Germinal center (tissue), 1 donor: Measurements from ENCODE around the gene GABBR2.
A peak's percentile ranks its signal among the peaks of the same experiment; 100 is the strongest.

ENCODE experiments used
- DNase-seq: peaks from one replicate; pipeline ENCODE4 v3.0.0; 2012; ENCODE audit warnings: mixed read lengths, low spot score

GABBR2 gene

GRCh38 chr9:98318041-98318790, 390.5 kb downstream of the GABBR2 start:
- no peak for DNase-seq

GRCh38 chr9:98317134-98317857, 391.4 kb downstream of the GABBR2 start:
- DNase-seq: no peak

- no peak for DNase-seq
Observed at GRCh38 chr9:98316445-98317133, 392.1 kb downstream of the GABBR2 start.

- peak; percentile 93 for DNase-seq
Observed at GRCh38 chr9:98315551-98316060, 393.1 kb downstream of the GABBR2 start.

DNA sequence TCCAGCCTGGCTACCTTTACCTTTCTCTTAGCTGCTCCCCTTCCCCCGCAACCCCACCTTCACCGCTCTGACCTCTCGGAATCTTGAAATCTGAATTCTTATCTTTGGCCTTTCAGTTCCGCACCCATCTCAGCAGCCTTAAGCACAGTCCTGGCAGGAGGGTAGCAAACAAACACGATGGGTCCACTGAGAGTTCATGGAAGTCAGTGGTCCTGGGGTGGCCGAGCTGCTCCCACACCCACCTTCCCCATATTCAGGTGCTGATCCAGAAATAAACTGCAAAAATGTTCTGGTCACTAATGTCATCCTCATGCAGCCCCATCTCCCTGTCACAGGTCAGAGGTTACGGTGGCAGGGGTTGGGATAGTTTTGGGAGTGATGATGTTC, 393.7 kb downstream of the GABBR2 start:
- no peak for DNase-seq

DNA sequence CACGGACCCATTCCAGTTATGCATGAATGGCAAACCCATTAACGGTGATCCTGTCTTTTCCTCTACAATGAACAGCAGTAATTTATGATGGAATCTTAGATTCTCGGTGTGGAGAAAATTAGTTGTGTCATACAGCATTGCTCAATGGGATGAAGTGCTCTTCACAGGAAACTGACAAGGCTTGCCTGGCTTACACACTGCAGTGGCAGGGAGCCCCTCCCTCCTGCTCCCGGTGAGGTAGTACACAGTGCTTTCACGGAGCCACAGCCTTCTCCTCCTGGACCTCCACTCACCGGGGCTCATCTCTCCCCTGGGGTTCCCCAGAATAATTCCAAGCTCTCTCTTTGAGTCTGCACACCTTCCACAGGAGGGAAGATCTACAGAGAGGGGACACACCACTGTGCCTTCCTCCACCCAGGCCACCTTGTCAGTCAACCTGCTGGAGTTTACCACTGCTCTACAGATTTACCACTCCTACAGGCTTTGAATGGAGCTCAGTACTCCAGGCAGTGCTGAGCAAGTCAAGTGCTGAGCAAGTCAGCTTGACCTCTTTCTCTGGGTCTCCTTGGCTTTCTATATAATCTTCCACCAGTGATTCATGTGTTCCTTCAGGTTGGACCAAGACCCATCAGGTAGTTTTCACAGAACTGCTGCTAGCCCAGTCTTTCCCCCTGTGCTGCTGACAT, 394.2 kb downstream of the GABBR2 start:
- no peak for DNase-seq

DNA sequence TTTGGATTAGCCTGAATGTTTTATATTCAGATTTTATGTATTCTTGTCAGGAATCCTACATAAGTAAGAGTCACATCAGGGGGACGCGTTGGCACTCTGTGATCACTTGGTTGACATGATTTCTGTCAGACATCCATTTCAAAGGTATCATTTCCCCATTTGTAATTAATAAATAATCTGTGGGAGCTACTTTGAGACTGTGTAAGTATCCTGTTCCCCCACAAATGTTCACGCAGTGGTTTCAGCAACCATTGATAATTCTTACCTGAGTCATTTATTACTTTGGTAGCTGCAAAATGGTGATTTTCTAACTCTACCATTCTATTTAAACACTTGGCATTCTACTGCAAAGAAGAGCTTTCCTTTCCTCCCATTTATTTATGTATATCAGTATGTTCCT, 396.4 kb downstream of the GABBR2 start:
- DNase-seq: no peak

DNA sequence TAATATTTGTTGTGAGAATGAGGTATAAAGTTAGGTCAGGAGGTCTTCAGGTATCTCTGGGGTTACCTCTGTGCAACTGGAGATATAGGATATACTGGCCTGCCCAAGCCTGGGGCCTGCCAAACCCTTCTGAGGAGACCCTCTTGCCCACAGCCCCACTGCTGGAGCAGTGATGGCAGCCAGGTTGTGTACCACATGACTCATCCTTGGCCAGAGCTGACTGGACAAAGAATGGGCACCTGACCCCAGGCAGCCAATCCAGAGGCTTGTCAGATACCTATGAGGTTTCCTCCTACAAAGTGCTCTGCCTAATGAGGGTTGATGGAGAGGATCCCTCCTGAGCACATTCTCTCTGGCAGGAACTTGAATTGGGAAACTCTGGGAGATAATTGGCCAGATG, 397.2 kb downstream of the GABBR2 start:
- no peak for DNase-seq

GRCh38 chr9:98310752-98311392, 397.9 kb downstream of the GABBR2 start:
- no peak for DNase-seq

DNA sequence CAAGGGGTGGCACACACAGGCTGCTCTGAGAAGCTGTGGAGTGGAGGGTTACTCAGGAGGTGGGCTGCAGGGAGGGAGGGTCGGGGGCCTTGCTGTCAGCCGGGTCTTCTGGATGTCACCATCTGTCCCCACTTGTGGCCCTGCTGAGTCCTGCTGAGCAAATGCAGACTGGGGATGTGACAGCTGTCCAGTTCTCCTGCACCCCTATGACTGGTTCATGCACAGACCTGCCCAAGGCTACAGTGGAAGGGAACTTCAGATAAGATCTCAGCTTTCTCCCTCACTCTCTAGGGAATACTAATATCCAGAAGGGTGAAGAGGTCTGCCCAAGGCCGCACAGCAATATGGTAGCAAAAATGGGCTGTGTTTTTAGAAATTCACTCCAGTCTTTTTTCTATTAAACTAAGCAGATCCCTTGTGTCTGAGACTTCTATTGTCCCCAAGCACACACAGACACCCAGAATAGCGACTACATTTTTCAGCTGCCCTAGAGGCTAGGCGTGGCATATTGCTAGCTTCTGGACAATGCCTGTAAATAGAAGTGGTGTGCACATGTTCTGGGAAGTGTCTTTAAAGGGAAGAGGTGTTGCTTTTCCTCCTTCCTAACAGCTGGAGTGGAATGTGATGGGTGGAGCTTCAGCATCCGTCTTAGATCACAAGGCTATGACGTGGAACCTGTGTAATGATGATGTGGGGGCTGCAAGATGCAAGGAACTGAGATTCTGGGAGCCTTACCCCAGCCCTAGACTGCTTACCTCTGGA, 402.2 kb downstream of the GABBR2 start:
- DNase-seq: no peak

DNA sequence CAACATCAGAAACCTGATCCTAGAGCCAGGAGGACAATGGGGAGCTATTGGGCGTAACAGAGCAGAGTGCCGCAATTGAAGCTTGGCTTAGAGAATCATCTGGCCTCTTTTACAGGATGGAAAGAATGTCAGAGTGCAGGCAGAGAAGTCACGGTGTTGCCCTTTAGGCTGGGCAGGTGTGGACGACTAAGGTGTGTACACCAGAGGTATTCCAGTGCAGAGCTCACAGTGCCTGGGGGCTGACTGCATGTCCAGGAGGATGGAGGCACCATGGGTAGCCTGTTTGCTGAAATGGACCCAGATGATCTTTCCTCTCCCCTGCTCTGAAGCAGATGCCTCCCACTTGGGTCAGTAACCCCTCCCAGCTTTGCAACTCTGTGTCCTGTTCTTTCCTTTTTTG, 404.4 kb downstream of the GABBR2 start:
- DNase-seq: no peak

DNA sequence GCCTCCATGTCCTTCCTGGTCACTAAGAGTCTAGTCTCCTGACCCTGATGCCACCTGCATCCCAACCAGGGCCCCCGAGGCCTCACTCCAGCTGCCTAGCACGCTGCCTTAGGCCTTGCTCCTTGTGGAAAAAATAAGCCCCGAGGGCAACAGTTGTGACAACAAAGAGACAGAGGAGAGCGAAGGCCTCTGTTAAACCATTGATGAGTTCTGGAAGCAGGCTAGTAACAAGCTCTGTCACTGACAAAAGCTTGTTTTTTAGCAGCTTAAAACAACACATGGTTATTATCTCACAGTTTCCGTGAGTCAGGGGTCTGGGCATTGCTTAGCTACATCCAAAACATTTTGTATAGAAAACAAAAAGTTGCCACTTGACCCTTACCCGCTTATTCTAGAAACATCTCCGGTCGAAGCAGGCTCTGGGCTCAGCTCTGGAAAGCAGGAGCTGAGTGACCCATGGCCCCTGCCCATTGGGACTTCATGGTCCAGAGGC, 405.1 kb downstream of the GABBR2 start:
- DNase-seq: no peak

GRCh38 chr9:98302938-98303632, 405.6 kb downstream of the GABBR2 start:
- no peak for DNase-seq

- DNase-seq: no peak
Observed at GRCh38 chr9:98302150-98302549, 406.6 kb downstream of the GABBR2 start.

DNA sequence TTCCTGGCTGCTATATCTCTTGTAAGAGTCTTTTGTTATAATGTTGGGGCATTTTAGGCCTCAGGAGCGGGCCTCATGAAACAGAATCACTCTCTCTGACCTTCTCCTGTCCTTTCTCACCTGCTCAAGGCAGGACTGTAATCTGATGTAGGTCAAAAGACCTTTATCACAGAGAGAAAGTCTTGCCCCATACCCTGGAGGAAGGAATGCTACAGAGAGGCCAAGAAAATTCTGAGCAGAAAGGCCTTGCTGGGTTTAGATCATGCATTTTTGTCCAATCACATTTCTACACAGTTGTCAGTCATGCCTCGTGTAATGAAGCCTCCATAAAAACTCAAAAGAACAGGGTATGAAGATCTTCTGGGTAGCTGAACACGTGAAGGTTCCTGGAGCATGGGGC, 408.1 kb downstream of the GABBR2 start:
- DNase-seq: no peak

GRCh38 chr9:98298476-98298875, 410.3 kb downstream of the GABBR2 start:
- DNase-seq: no peak

GRCh38 chr9:98295824-98296223, 412.9 kb downstream of the GABBR2 start:
- DNase-seq: no peak

GRCh38 chr9:98291820-98292219, 416.9 kb downstream of the GABBR2 start:
- no peak for DNase-seq

DNA sequence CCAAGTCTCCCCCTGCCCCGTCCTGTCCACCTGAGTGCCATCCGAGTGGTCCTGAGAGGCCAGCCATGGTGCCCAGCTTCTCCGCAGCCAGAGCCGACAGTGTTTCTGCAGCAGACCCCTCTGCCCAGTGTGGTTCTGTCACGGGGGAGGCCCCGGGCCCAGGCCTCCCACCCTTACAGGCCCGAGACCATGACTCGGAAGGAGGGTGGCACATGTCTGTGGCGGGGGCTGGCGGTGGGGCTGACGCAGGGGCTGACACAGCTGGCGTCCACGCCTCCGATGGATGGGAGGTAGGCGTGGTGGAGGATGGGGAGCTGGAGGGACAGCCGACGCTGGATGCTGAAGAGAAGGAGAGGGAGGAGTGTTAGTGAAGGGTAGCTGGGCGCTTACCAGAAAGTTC, 418.3 kb downstream of the GABBR2 start:
- DNase-seq: no peak

DNA sequence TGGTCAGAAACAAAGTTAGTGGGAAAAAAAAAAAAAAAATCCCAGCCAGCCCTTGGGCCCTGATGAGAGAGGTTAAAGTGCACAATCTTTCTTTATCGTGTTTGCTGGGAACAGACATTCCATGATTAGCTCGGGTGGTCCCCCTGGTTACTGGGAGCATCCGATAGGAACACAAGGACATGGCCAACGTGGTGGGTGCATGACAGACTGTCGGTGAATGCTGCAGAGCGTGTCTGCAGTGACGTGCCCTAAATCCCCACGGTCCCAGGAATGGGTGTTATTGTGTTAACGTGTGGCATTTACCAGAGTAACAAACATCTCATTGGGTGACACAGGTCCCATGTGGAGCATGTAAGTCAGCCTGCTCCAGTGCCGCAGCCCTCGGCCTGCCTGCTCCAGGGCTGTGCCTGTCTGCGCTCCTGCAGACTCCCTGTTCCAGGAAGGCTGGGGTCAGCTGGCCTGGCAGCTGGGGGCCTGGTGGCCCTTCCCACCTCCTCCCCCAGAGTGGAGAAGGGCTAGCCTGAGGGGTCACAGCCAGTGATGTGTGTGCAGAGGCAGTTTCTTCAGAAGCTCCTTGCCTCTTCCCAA, 419.0 kb downstream of the GABBR2 start:
- no peak for DNase-seq
